Measurements from ENCODE around the gene RABGAP1. TPM values are rescaled to one million over a fixed set of nuclear protein-coding genes. Genes with fewer than 3 reads are reported as not detected.

RABGAP1 gene
- polyA plus RNA-seq, 1 of the 3 experiments (the other 2 are of a cell fraction) = 20.2 TPM

- TF ChIP-seq ELF1 (IDR thresholded peaks at IDR 0.05) (no peak), EZH2phosphoT487 (IDR thresholded peaks at IDR 0.05; ENCODE audit: borderline replicate concordance, low read depth) (no peak), MEF2A (IDR thresholded peaks at IDR 0.05; ENCODE audit: borderline replicate concordance, low read depth) (no peak), RFX5 (IDR thresholded peaks at IDR 0.05; ENCODE audit: low read length) (no peak), USF1 (IDR thresholded peaks at IDR 0.05; ENCODE audit: borderline replicate concordance, low read depth) (no peak), GABPA (IDR thresholded peaks at IDR 0.05; ENCODE audit: low read depth) (no peak)
- CTCF ChIA-PET = interaction anchor here (1.7 kb wide), 1 partner anchor 241 kb away, joined by 6 read pairs; no protein-coding TSS in a partner anchor
These were observed 168.2 kb downstream of the RABGAP1 start for GRCh38 chr9:123108976-123109375.

DNA sequence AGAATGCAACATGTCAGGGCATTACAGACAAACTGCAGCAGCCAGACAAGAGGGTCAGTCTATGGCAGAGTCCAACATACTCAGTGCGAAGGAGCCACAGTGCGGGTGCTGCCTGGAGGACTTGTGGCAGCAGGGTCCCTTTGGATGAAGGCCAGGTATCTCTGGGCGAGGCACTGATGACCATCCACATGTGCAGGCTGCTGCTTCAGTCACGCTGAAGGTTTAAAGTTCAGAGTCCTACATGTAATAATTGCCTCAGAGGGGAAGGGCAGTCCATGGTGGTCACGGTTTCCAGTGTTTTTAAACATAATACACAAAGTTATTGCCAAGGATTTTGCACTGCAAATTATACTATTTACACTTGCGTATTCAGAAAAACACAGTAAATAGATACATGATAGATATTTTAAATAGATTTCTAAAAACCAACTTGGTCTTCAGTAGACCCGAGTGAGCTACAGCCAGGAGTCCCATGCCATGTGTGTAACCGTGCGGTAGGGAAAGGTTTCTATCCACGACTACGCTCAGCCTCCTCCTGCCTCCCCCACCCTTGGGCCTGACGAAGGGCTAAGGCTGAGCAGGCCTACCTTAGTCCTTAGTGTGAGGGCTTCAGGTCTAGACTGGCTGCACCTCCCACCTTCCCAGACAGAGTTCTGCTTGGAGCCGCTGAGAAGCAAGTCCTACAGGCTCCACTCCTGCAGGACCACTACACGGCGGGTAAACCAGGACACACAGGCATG, 168.9 kb downstream of the RABGAP1 start:
- no peak overlapping the region for H3K4me2 ChIP-seq
- H3F3A ChIP-seq (replicated peaks; ENCODE audit: insufficient read depth) = no peaks in the 10 kb centered on the region
- CTCF ChIA-PET = interaction anchor here (1.4 to 1.7 kb wide), 2 partner anchors 8 to 240 kb away, joined by 5 to 6 read pairs; no protein-coding TSS in a partner anchor
- POLR2A ChIA-PET = no interaction called here
- WGBS (ENCODE audit: low lambda C conversion rate) = 93% methylated on average over 13 of the region's 15 CpGs
- no peaks in the 10 kb centered on the region for H3K9me3 ChIP-seq
- H3K9me2 ChIP-seq = no peaks in the 10 kb centered on the region
- no peak overlapping the region for H2AFZ ChIP-seq (ENCODE audit: low read depth)
- peaks cover 0 to 9% of the 10 kb centered on the region in 2 experiments; a peak in 1 of 4 replicates for H3K4me1 ChIP-seq (ENCODE audit: control insufficient read depth in 1 of 2, insufficient read depth in 2 of 2, low read depth in 1 of 2, low read length in 1 of 2)
- no peak overlapping the region; a peak in 1 of 4 replicates for H3K27ac ChIP-seq (ENCODE audit: low read depth in 2 of 2, low read length in 1 of 2)
- TF ChIP-seq RAD21 (IDR thresholded peaks at IDR 0.05; ENCODE audit: low read length) = no peak
- TF ChIP-seq, protein P1, sequence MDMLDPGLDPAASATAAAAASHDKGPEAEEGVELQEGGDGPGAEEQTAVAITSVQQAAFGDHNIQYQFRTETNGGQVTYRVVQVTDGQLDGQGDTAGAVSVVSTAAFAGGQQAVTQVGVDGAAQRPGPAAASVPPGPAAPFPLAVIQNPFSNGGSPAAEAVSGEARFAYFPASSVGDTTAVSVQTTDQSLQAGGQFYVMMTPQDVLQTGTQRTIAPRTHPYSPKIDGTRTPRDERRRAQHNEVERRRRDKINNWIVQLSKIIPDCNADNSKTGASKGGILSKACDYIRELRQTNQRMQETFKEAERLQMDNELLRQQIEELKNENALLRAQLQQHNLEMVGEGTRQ (IDR thresholded peaks at IDR 0.05; ENCODE audit: borderline replicate concordance, low read depth, low read length) = no peak
- no peak for TF ChIP-seq FOSL2 (IDR thresholded peaks at IDR 0.05; ENCODE audit: borderline replicate concordance, low read depth)
- no peak for TF ChIP-seq SIN3A (IDR thresholded peaks at IDR 0.05; ENCODE audit: borderline replicate concordance, low read depth, low read length)
- DNase-seq = no peak
- no peaks in the 10 kb centered on the region for H3K79me2 ChIP-seq (ENCODE audit: insufficient read depth)
- no peak overlapping the region for H3K4me3 ChIP-seq (ENCODE audit: low read depth in 2 of 2, low read length in 1 of 2)
- H3K27me3 ChIP-seq (ENCODE audit: insufficient read depth) = no peaks in the 10 kb centered on the region
- H3K36me3 ChIP-seq (replicated peaks in 1 of 2; ENCODE audit: control insufficient read depth in 1 of 2, insufficient read depth in 2 of 2, low read length in 1 of 2) = peaks cover 12 to 55% of the 10 kb centered on the region in 2 experiments
- H4K20me1 ChIP-seq (ENCODE audit: insufficient read depth) = no peaks in the 10 kb centered on the region
- no peak overlapping the region for H3K9ac ChIP-seq

More at GRCh38 chr9:123108976-123109375, 168.2 kb downstream of the RABGAP1 start:
- Histone ChIP-seq H3K4me1 (ENCODE audit: control insufficient read depth in 1 of 2, insufficient read depth in 2 of 2, low read depth in 1 of 2, low read length in 1 of 2) (peaks cover 0 to 9% of the 10 kb centered on the region in 2 experiments; a peak in 1 of 4 replicates), H2AFZ (ENCODE audit: low read depth) (no peak overlapping the region), H3K36me3 (replicated peaks in 1 of 2; ENCODE audit: control insufficient read depth in 1 of 2, insufficient read depth in 2 of 2, low read length in 1 of 2) (peaks cover 20 to 62% of the 10 kb centered on the region in 2 experiments), H3K4me3 (ENCODE audit: low read depth in 2 of 2, low read length in 1 of 2) (no peak overlapping the region), H3K9me3 (no peaks in the 10 kb centered on the region), H3K9ac (no peak overlapping the region), H3K9me2 (no peaks in the 10 kb centered on the region), H3F3A (replicated peaks; ENCODE audit: insufficient read depth) (no peaks in the 10 kb centered on the region), H3K79me2 (ENCODE audit: insufficient read depth) (no peaks in the 10 kb centered on the region), H3K27me3 (ENCODE audit: insufficient read depth) (no peaks in the 10 kb centered on the region), H3K27ac (ENCODE audit: low read depth in 2 of 2, low read length in 1 of 2) (no peak overlapping the region; a peak in 1 of 4 replicates), H4K20me1 (ENCODE audit: insufficient read depth) (no peaks in the 10 kb centered on the region), H3K4me2 (no peak overlapping the region)
- POLR2A ChIA-PET = no interaction called here
- DNase-seq = no peak
- 94% methylated on average over 9 of the region's 9 CpGs for WGBS (ENCODE audit: low lambda C conversion rate)
